Measurements from ENCODE around the gene ANXA5.

The ANXA5 gene

GRCh38 chr4:121696581-121697461 is at the start of gene ANXA5:
TSS of gene ANXA5 (minus strand) at chr4:121696980. CDS start at chr4:121696589, 391 bp downstream.
- H3K27me3 ChIP-seq (ENCODE audit: control insufficient read depth in 2 of 2, insufficient read depth in 2 of 2, low read length in 2 of 2) = no peaks in the 10 kb centered on the region
- H3K4me1 ChIP-seq (ENCODE audit: control insufficient read depth in 2 of 2, insufficient read depth in 2 of 2, low read length in 2 of 2) = peaks cover 5 to 12% of the 10 kb centered on the region in 2 donors
- peak within 1 kb of the TSS; percentile 86 to 89 for H3K9ac ChIP-seq (ENCODE audit: low read depth in 1 of 2, low read length in 2 of 2)
- no peaks in the 10 kb centered on the region for H3K9me3 ChIP-seq (ENCODE audit: control insufficient read depth in 2 of 2, low read length in 2 of 2)
- peak within 1 kb of the TSS; percentile 83 to 89 for H3K27ac ChIP-seq (ENCODE audit: low read depth in 2 of 2, low read length in 2 of 2)
- peak within 1 kb of the TSS; percentile 82 to 91 for H3K4me3 ChIP-seq (ENCODE audit: low read length in 2 of 2)
- no peaks in the 10 kb centered on the region for H3K36me3 ChIP-seq (ENCODE audit: control insufficient read depth in 2 of 2, insufficient read depth in 2 of 2, low read length in 2 of 2)

GRCh38 chr4:121742794-121743193 is 46.0 kb upstream of the ANXA5 start:
- no peaks in the 10 kb centered on the region for H3K4me1 ChIP-seq (ENCODE audit: control insufficient read depth in 2 of 2, insufficient read depth in 2 of 2, low read length in 2 of 2)
- no peaks in the 10 kb centered on the region for H3K36me3 ChIP-seq (ENCODE audit: control insufficient read depth in 2 of 2, insufficient read depth in 2 of 2, low read length in 2 of 2)
- H3K27ac ChIP-seq (ENCODE audit: low read depth in 2 of 2, low read length in 2 of 2) = no peak overlapping the region
- H3K9me3 ChIP-seq (ENCODE audit: control insufficient read depth in 2 of 2, low read length in 2 of 2) = no peaks in the 10 kb centered on the region
- no peak overlapping the region for H3K4me3 ChIP-seq (ENCODE audit: low read length in 2 of 2)
- H3K9ac ChIP-seq (ENCODE audit: low read depth in 1 of 2, low read length in 2 of 2) = no peak overlapping the region
- H3K27me3 ChIP-seq (ENCODE audit: control insufficient read depth in 2 of 2, insufficient read depth in 2 of 2, low read length in 2 of 2) = no peaks in the 10 kb centered on the region

GRCh38 chr4:121741751-121742150 is 45.0 kb upstream of the ANXA5 start:
- Histone ChIP-seq H3K9ac (ENCODE audit: low read depth in 1 of 2, low read length in 2 of 2) (no peak overlapping the region), H3K27me3 (ENCODE audit: control insufficient read depth in 2 of 2, insufficient read depth in 2 of 2, low read length in 2 of 2) (no peaks in the 10 kb centered on the region), H3K9me3 (ENCODE audit: control insufficient read depth in 2 of 2, low read length in 2 of 2) (no peaks in the 10 kb centered on the region), H3K36me3 (ENCODE audit: control insufficient read depth in 2 of 2, insufficient read depth in 2 of 2, low read length in 2 of 2) (no peaks in the 10 kb centered on the region), H3K27ac (ENCODE audit: low read depth in 2 of 2, low read length in 2 of 2) (no peak overlapping the region), H3K4me3 (ENCODE audit: low read length in 2 of 2) (no peak overlapping the region), H3K4me1 (ENCODE audit: control insufficient read depth in 2 of 2, insufficient read depth in 2 of 2, low read length in 2 of 2) (no peaks in the 10 kb centered on the region)

- Histone ChIP-seq H3K9me3 (ENCODE audit: control insufficient read depth in 2 of 2, low read length in 2 of 2) (no peaks in the 10 kb centered on the region), H3K27ac (ENCODE audit: low read depth in 2 of 2, low read length in 2 of 2) (no peak overlapping the region), H3K27me3 (ENCODE audit: control insufficient read depth in 2 of 2, insufficient read depth in 2 of 2, low read length in 2 of 2) (no peaks in the 10 kb centered on the region), H3K9ac (ENCODE audit: low read depth in 1 of 2, low read length in 2 of 2) (no peak overlapping the region), H3K4me3 (ENCODE audit: low read length in 2 of 2) (no peak overlapping the region), H3K4me1 (ENCODE audit: control insufficient read depth in 2 of 2, insufficient read depth in 2 of 2, low read length in 2 of 2) (no peaks in the 10 kb centered on the region), H3K36me3 (ENCODE audit: control insufficient read depth in 2 of 2, insufficient read depth in 2 of 2, low read length in 2 of 2) (no peaks in the 10 kb centered on the region)
Measured at GRCh38 chr4:121740796-121741409, 44.1 kb upstream of the ANXA5 start.

GRCh38 chr4:121739575-121739974 is 42.8 kb upstream of the ANXA5 start:
- Histone ChIP-seq H3K27me3 (ENCODE audit: control insufficient read depth in 2 of 2, insufficient read depth in 2 of 2, low read length in 2 of 2) (no peaks in the 10 kb centered on the region), H3K4me3 (ENCODE audit: low read length in 2 of 2) (no peak overlapping the region), H3K36me3 (ENCODE audit: control insufficient read depth in 2 of 2, insufficient read depth in 2 of 2, low read length in 2 of 2) (no peaks in the 10 kb centered on the region), H3K9me3 (ENCODE audit: control insufficient read depth in 2 of 2, low read length in 2 of 2) (no peaks in the 10 kb centered on the region), H3K27ac (ENCODE audit: low read depth in 2 of 2, low read length in 2 of 2) (no peak overlapping the region), H3K9ac (ENCODE audit: low read depth in 1 of 2, low read length in 2 of 2) (no peak overlapping the region), H3K4me1 (ENCODE audit: control insufficient read depth in 2 of 2, insufficient read depth in 2 of 2, low read length in 2 of 2) (no peaks in the 10 kb centered on the region)

DNA sequence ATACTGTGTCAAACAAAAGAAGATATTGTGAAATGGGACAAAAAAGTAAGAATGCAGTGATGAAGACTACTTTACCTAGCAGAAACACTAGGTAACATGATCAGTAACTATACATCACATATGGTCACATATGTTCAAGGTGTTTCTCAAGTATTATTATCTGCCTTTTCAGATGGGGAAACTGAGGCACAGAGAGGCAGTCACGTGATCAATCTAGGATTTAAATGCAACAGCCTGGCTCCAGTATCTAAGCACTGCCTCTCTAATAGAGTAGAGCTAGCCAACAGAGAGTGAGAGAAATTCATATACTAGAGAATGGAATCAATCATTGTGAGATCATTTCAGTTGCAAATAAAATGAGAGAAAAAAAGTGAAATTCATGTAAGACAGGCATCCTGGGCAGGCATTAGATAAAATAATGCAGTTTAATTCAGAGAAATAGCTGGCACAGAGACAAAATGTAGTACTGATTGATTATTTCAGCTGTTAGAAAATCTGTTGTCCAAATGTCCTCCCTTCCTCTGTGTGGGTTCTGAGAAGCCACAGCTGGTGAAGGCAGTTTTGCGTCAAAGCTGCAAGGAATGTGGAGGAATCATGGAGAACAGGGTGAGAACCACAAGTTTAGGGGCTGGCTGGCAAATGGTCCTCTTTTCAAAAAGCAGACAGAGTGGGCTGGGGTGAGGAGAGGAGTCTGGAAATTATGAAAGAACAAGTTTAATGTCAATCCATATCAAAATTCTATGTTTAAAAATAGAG is 42.2 kb upstream of the ANXA5 start:
- H3K9me3 ChIP-seq (ENCODE audit: control insufficient read depth in 2 of 2, low read length in 2 of 2) = no peaks in the 10 kb centered on the region
- no peak overlapping the region for H3K27ac ChIP-seq (ENCODE audit: low read depth in 2 of 2, low read length in 2 of 2)
- H3K36me3 ChIP-seq (ENCODE audit: control insufficient read depth in 2 of 2, insufficient read depth in 2 of 2, low read length in 2 of 2) = no peaks in the 10 kb centered on the region
- no peaks in the 10 kb centered on the region for H3K4me1 ChIP-seq (ENCODE audit: control insufficient read depth in 2 of 2, insufficient read depth in 2 of 2, low read length in 2 of 2)
- no peaks in the 10 kb centered on the region for H3K27me3 ChIP-seq (ENCODE audit: control insufficient read depth in 2 of 2, insufficient read depth in 2 of 2, low read length in 2 of 2)
- no peak overlapping the region for H3K4me3 ChIP-seq (ENCODE audit: low read length in 2 of 2)
- no peak overlapping the region for H3K9ac ChIP-seq (ENCODE audit: low read depth in 1 of 2, low read length in 2 of 2)

GRCh38 chr4:121737846-121738554 is 41.2 kb upstream of the ANXA5 start:
- Histone ChIP-seq H3K9me3 (ENCODE audit: control insufficient read depth in 2 of 2, low read length in 2 of 2) (no peaks in the 10 kb centered on the region), H3K4me1 (ENCODE audit: control insufficient read depth in 2 of 2, insufficient read depth in 2 of 2, low read length in 2 of 2) (no peaks in the 10 kb centered on the region), H3K36me3 (ENCODE audit: control insufficient read depth in 2 of 2, insufficient read depth in 2 of 2, low read length in 2 of 2) (no peaks in the 10 kb centered on the region), H3K4me3 (ENCODE audit: low read length in 2 of 2) (no peak overlapping the region), H3K27me3 (ENCODE audit: control insufficient read depth in 2 of 2, insufficient read depth in 2 of 2, low read length in 2 of 2) (no peaks in the 10 kb centered on the region), H3K27ac (ENCODE audit: low read depth in 2 of 2, low read length in 2 of 2) (no peak overlapping the region), H3K9ac (ENCODE audit: low read depth in 1 of 2, low read length in 2 of 2) (no peak overlapping the region)

DNA sequence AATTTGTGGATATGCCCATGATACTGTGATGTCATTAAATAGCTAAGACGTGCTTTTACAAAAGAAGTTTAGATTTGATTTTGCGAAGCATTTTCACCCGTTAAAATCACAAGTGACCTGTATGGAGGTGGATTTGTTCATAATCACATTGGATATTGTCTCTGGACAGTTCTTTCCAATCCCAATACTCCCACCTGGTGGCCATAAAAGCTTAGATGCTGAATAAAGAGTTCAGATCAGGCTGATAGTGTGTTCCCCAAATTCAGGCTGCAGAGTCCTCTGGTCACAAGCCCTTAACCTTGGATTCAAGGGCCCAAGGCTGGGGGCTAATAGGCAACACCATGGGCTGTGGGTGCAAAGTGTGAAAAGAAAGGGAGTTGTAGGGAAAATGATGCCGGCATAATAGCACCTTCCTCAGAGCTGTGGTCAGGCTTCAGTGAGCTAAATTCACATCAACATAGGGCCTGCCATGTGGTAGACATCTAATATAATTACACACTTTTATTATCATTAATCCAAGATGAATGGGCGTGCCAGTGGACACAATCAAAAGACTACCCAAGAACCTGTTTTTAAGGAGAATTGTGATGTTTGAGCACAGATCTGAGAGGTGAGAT is 40.1 kb upstream of the ANXA5 start:
- H3K4me1 ChIP-seq (ENCODE audit: control insufficient read depth in 2 of 2, insufficient read depth in 2 of 2, low read length in 2 of 2) = no peaks in the 10 kb centered on the region
- peaks cover 0 to 2% of the 10 kb centered on the region in 2 donors for H3K27me3 ChIP-seq (ENCODE audit: control insufficient read depth in 2 of 2, insufficient read depth in 2 of 2, low read length in 2 of 2)
- H3K36me3 ChIP-seq (ENCODE audit: control insufficient read depth in 2 of 2, insufficient read depth in 2 of 2, low read length in 2 of 2) = no peaks in the 10 kb centered on the region
- H3K27ac ChIP-seq (ENCODE audit: low read depth in 2 of 2, low read length in 2 of 2) = no peak overlapping the region
- H3K9ac ChIP-seq (ENCODE audit: low read depth in 1 of 2, low read length in 2 of 2) = no peak overlapping the region
- no peak overlapping the region for H3K4me3 ChIP-seq (ENCODE audit: low read length in 2 of 2)
- H3K9me3 ChIP-seq (ENCODE audit: control insufficient read depth in 2 of 2, low read length in 2 of 2) = no peaks in the 10 kb centered on the region

DNA sequence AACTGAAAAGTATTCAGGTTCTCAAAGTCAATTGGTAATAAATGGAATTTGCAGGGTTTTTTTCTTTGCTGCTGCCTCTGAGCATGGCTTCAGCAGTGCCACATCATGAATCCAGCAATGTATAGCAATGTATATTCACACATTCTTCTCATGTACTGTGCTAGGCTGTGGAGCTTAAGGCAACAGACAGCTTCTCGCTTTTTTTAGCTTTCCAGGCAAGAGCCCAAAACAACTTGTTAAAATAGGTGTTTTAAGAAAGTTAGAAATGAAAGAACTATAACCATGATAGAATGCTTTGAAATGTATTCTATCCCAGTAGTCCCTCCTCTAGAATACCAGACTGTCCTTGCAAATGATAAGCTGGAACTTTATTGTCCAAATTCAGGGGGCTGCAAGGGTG is 37.8 kb upstream of the ANXA5 start:
- H3K36me3 ChIP-seq (ENCODE audit: control insufficient read depth in 2 of 2, insufficient read depth in 2 of 2, low read length in 2 of 2) = no peaks in the 10 kb centered on the region
- no peak overlapping the region for H3K9ac ChIP-seq (ENCODE audit: low read depth in 1 of 2, low read length in 2 of 2)
- peaks cover 0 to 2% of the 10 kb centered on the region in 2 donors for H3K27me3 ChIP-seq (ENCODE audit: control insufficient read depth in 2 of 2, insufficient read depth in 2 of 2, low read length in 2 of 2)
- H3K9me3 ChIP-seq (ENCODE audit: control insufficient read depth in 2 of 2, low read length in 2 of 2) = no peaks in the 10 kb centered on the region
- H3K4me3 ChIP-seq (ENCODE audit: low read length in 2 of 2) = no peak overlapping the region
- H3K4me1 ChIP-seq (ENCODE audit: control insufficient read depth in 2 of 2, insufficient read depth in 2 of 2, low read length in 2 of 2) = no peaks in the 10 kb centered on the region
- no peak overlapping the region for H3K27ac ChIP-seq (ENCODE audit: low read depth in 2 of 2, low read length in 2 of 2)
